GM13976 (cell line): ENCODE data around the gene BFAR.

Experiments used
- DNase-seq: peaks from one replicate; pipeline ENCODE4 v3.0.0; 2012; ENCODE audit warnings: low spot score
- CTCF ChIP-seq: IDR thresholded peaks from 2 replicates; pipeline ENCODE4 v1.5.1; 2012; ENCODE audit warnings: borderline replicate concordance, mild to moderate bottlenecking; ENCODE audit not compliant: insufficient read depth; ENCODE audit errors: extremely low read depth, missing control alignments, control extremely low read depth
- in situ Hi-C: fragments of 300-500 bp; cut with MboI; formaldehyde crosslinking; loops from one replicate; pipeline ENCODE4 v1.12.0; 2022; ENCODE audit warnings: low sequenced_read_pairs, mixed read lengths, inconsistent platforms; ENCODE audit not compliant: unreplicated experiment

The BFAR gene

GRCh38 chr16:14608111-14608566, 24.6 kb upstream of the BFAR start:
- DNase-seq = peak; percentile 59
- no peak for TF ChIP-seq CTCF
- in situ Hi-C loops = no loop called here

GRCh38 chr16:14608604-14609003, 24.1 kb upstream of the BFAR start:
- DNase-seq = no peak
- TF ChIP-seq CTCF = no peak
- in situ Hi-C loops = no loop called here

- in situ Hi-C loops = no loop called here
- DNase-seq = no peak
- no peak for TF ChIP-seq CTCF
Observed at GRCh38 chr16:14609716-14610115, 23.0 kb upstream of the BFAR start.

GRCh38 chr16:14611660-14612059, 21.1 kb upstream of the BFAR start:
- in situ Hi-C loops = no loop called here
- no peak for DNase-seq
- no peak for TF ChIP-seq CTCF

- DNase-seq = no peak
- in situ Hi-C loops = no loop called here
- TF ChIP-seq CTCF = no peak
Observed at GRCh38 chr16:14613991-14614390, 18.8 kb upstream of the BFAR start.

GRCh38 chr16:14616280-14616679, 16.5 kb upstream of the BFAR start:
- in situ Hi-C loops = no loop called here
- TF ChIP-seq CTCF = no peak
- DNase-seq = no peak

- in situ Hi-C loops = no loop called here
- DNase-seq = no peak
- no peak for TF ChIP-seq CTCF
Observed at GRCh38 chr16:14618566-14618965, 14.2 kb upstream of the BFAR start.
